Measurements from ENCODE around the gene UBE2D3.

UBE2D3 gene

DNA sequence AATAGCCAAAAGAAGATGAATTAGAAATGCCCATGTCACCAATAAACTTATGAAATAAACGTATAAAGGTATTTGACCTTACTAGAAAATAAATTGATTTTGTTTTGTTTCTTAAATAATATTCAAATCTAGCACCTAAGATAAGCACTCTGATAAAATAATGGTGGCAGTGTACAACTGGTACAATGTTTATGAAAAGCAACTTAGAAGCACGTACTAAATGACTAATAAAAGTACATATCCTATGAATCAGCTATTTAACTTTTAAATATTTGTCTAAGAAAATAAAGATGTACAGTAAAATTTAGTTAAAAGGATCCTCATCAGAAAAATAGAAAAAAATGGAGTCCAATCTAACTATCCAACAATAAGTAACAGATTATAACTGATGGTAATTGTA, 73.3 kb downstream of the UBE2D3 start:
- Histone ChIP-seq H3K9me2 (replicated peaks; ENCODE audit: low read depth, low read length) (no peaks in the 10 kb centered on the region), H3K79me2 (ENCODE audit: insufficient read depth, low read length) (peaks cover 28% of the 10 kb centered on the region; the same call in 1 of the 2 replicates), H3K4me3 (ENCODE audit: low read length, poor library complexity, severe bottlenecking) (no peak overlapping the region), H3K4me2 (ENCODE audit: low read depth, low read length, poor library complexity, severe bottlenecking) (no peak overlapping the region), H2AFZ (ENCODE audit: low read length) (no peak overlapping the region), H3K4me1 (ENCODE audit: insufficient read depth, low read length, poor library complexity, severe bottlenecking) (peaks cover 26% of the 10 kb centered on the region), H4K20me1 (ENCODE audit: insufficient read depth, low read length, poor library complexity, severe bottlenecking) (peaks cover 6% of the 10 kb centered on the region), H3F3A (ENCODE audit: low read depth) (peaks cover 3% of the 10 kb centered on the region; the same call in 1 of the 2 replicates), H3K27me3 (ENCODE audit: insufficient read depth, low read length, poor library complexity, severe bottlenecking) (no peaks in the 10 kb centered on the region), H3K9ac (ENCODE audit: low read depth, low read length, poor library complexity, severe bottlenecking) (no peak overlapping the region), H3K9me3 (ENCODE audit: insufficient read depth, low read depth, low read length) (no peaks in the 10 kb centered on the region), H3K36me3 (ENCODE audit: insufficient read depth, low read length) (no peaks in the 10 kb centered on the region)
- no peak for TF ChIP-seq EZH2phosphoT487 (IDR thresholded peaks at IDR 0.05; ENCODE audit: borderline replicate concordance)
- TF ChIP-seq, protein P1, sequence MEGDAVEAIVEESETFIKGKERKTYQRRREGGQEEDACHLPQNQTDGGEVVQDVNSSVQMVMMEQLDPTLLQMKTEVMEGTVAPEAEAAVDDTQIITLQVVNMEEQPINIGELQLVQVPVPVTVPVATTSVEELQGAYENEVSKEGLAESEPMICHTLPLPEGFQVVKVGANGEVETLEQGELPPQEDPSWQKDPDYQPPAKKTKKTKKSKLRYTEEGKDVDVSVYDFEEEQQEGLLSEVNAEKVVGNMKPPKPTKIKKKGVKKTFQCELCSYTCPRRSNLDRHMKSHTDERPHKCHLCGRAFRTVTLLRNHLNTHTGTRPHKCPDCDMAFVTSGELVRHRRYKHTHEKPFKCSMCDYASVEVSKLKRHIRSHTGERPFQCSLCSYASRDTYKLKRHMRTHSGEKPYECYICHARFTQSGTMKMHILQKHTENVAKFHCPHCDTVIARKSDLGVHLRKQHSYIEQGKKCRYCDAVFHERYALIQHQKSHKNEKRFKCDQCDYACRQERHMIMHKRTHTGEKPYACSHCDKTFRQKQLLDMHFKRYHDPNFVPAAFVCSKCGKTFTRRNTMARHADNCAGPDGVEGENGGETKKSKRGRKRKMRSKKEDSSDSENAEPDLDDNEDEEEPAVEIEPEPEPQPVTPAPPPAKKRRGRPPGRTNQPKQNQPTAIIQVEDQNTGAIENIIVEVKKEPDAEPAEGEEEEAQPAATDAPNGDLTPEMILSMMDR (conservative IDR thresholded peaks at IDR 0.05; ENCODE audit: low read length): no peak

DNA sequence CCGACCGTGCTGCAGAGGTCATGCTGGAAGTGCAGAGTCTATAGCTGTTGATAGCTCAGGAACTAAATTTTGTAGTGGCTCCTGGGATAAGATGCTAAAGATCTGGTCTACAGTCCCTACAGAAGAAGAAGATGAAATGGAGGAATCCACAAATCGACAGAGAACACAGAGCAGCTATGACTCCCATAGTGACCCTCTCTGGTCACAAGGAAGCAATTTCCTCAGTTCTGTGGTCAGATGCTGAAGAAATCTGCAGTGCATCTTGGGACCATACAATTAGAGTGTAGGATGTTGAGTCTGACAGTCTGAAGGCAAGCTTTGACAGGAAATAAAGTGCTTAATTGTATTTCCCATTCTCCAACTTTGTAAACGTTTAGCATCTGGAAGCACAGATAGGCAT, 75.4 kb downstream of the UBE2D3 start:
- Histone ChIP-seq H4K20me1 (ENCODE audit: insufficient read depth, low read length, poor library complexity, severe bottlenecking) (no peaks in the 10 kb centered on the region), H3K36me3 (ENCODE audit: insufficient read depth, low read length) (no peaks in the 10 kb centered on the region), H3F3A (ENCODE audit: low read depth) (no peaks in the 10 kb centered on the region), H3K4me3 (ENCODE audit: low read length, poor library complexity, severe bottlenecking) (no peak overlapping the region), H3K9me3 (ENCODE audit: insufficient read depth, low read depth, low read length) (no peaks in the 10 kb centered on the region), H3K4me1 (ENCODE audit: insufficient read depth, low read length, poor library complexity, severe bottlenecking) (peaks cover 12% of the 10 kb centered on the region), H3K79me2 (ENCODE audit: insufficient read depth, low read length) (peaks cover 17% of the 10 kb centered on the region; the same call in 1 of the 2 replicates), H3K9ac (ENCODE audit: low read depth, low read length, poor library complexity, severe bottlenecking) (no peak overlapping the region), H3K9me2 (replicated peaks; ENCODE audit: low read depth, low read length) (no peaks in the 10 kb centered on the region), H3K4me2 (ENCODE audit: low read depth, low read length, poor library complexity, severe bottlenecking) (peak overlapping the region; percentile 37), H3K27me3 (ENCODE audit: insufficient read depth, low read length, poor library complexity, severe bottlenecking) (no peaks in the 10 kb centered on the region), H2AFZ (ENCODE audit: low read length) (no peak overlapping the region)
- no peak for TF ChIP-seq EZH2phosphoT487 (IDR thresholded peaks at IDR 0.05; ENCODE audit: borderline replicate concordance)
- TF ChIP-seq, protein P1 (conservative IDR thresholded peaks at IDR 0.05; ENCODE audit: low read length): no peak

Measured in Loucy (cell line).